Thyroid gland (tissue), 4 donors: ENCODE data around the gene SIPA1L3. TPM values are rescaled to one million over a fixed set of nuclear protein-coding genes. Genes with fewer than 3 reads are reported as not detected.
A peak's percentile ranks its signal among the peaks of the same experiment; 100 is the strongest.
"Not testable (repeated sequence)": the region's sequence is repeated elsewhere in the genome, so short reads cannot be mapped to it uniquely, and the experiment has no call there.

Source experiments
- DNase-seq, 2 donors: peaks; one replicate each; pipeline ENCODE4 v3.0.0-alpha.2; 2019
- H3K27ac ChIP-seq, 3 donors: fragments of 200-600 bp; sonication (generic); 1 replicate in 2 of 3; 2 replicates in 1 of 3; pipeline ENCODE4 v1.5.1; 2016 to 2019; ENCODE audit warnings: mild to moderate bottlenecking in 1 of 3, moderate library complexity in 1 of 3
- H3K27me3 ChIP-seq: fragments of 200-600 bp; sonication (generic); one replicate; pipeline ENCODE4 v1.5.1; 2019
- H3K36me3 ChIP-seq, 2 donors: fragments of 200-600 bp; sonication (generic); one replicate each; pipeline ENCODE4 v1.5.1; 2016 to 2019
- H3K4me1 ChIP-seq, 2 donors: fragments of 200-600 bp; sonication (generic); one replicate each; pipeline ENCODE4 v1.5.1; 2017 to 2019
- H3K4me3 ChIP-seq, 3 donors: fragments of 200-600 bp; sonication (generic); replicated peaks in 1 of 3; 1 replicate in 2 of 3; 2 replicates in 1 of 3; pipeline ENCODE4 v1.5.1; 2016; ENCODE audit warnings: mild to moderate bottlenecking in 1 of 3
- H3K9me3 ChIP-seq: fragments of 200-600 bp; sonication (generic); one replicate; pipeline ENCODE4 v1.5.1; 2017
- POLR2A ChIP-seq, 2 donors: fragments of 450-650 bp; IDR thresholded peaks; one replicate each; pipeline ENCODE4 v1.6.1; 2017; ENCODE audit warnings: antibody characterized with exemption in 2 of 2, mild to moderate bottlenecking in 2 of 2, moderate library complexity in 1 of 2
- WGBS, 2 donors: methylation state at CpG; one replicate each; pipeline ENCODE4 v1.1.5; 2017; 5-methylcytosine and 5-hydroxymethylcytosine counted together
- intact Hi-C: fragments of 100-400 bp; cut with DNase I; formaldehyde crosslinking; loops from one replicate; pipeline ENCODE4 v1.15.1; 2023
- total RNA-seq, 4 donors: library from RNA; depleted of rRNA; stranded (reverse); fragments of >200 nt; gene quantifications; one replicate each; pipeline ENCODE4 v1.2.3, GENCODE V29; 2016
- TF ChIP-seq, protein P1 (sequence below), 6 experiments: fragments of 200-600 bp in 3 of 6; fragments of 450-650 bp in 3 of 6; sonication (generic) in 3 of 6; IDR thresholded peaks; one replicate each; pipeline ENCODE4 v1.5.1; 2016 to 2019; ENCODE audit warnings: antibody characterized with exemption in 6 of 6, mild to moderate bottlenecking in 2 of 6, inconsistent platforms in 1 of 6, moderate library complexity in 1 of 6

Gene SIPA1L3, protein sequence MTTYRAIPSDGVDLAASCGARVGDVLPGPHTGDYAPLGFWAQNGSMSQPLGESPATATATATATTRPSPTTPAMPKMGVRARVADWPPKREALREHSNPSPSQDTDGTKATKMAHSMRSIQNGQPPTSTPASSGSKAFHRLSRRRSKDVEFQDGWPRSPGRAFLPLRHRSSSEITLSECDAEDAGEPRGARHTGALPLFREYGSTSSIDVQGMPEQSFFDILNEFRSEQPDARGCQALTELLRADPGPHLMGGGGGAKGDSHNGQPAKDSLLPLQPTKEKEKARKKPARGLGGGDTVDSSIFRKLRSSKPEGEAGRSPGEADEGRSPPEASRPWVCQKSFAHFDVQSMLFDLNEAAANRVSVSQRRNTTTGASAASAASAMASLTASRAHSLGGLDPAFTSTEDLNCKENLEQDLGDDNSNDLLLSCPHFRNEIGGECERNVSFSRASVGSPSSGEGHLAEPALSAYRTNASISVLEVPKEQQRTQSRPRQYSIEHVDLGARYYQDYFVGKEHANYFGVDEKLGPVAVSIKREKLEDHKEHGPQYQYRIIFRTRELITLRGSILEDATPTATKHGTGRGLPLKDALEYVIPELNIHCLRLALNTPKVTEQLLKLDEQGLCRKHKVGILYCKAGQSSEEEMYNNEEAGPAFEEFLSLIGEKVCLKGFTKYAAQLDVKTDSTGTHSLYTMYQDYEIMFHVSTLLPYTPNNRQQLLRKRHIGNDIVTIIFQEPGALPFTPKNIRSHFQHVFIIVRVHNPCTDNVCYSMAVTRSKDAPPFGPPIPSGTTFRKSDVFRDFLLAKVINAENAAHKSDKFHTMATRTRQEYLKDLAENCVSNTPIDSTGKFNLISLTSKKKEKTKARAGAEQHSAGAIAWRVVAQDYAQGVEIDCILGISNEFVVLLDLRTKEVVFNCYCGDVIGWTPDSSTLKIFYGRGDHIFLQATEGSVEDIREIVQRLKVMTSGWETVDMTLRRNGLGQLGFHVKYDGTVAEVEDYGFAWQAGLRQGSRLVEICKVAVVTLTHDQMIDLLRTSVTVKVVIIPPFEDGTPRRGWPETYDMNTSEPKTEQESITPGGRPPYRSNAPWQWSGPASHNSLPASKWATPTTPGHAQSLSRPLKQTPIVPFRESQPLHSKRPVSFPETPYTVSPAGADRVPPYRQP (N-terminal part only)
- 100 to 1,000 TPM in 3 of 4 donors, 10 to 100 TPM in 1; 39.4 to 130 (median 116) TPM for total RNA-seq

DNA sequence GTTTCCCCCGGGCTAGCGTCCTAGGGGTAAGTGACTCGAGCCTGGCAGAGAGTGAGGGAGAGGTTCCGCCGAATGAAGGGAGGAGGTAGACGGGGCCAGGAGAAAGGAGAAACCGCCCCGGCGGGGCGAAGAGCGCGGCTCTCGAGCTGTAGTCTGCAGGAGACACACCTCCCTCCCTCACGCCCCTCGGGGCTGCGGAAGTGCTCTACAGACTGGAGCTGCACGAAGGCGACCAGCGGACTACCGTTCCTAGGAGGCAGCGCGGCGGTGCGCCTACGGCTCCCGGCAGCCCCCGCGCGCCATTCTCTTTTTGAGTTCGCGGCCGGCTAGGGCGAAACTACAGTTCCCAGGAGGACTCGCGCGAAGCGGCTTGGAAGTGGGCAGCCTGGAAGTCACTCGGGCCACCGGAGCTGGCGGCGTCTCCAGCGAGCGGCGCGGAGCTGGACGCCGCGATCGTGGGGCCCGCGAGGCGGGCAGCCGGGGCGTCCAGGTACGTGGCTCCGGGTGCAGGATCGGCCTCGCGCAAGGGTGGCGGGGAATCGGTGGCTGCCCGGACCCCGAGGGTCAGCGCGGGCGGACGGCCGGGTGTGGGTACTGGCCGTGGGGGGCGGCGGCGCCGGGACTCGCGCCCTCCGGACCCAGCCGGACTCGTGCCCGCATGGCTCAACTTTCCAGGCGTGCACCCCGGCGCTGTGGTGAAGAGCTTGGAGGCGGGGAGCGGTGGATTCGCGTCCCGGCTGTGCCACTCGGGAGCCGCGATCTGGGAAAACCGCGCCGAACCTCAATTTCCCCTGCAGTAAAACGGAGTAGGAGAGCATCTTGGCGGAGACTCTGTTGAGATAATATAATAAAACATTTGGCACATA, at the start of gene SIPA1L3:
Gene SIPA1L3 (plus strand): TSS at position 340 of the 866 bp plus-strand sequence. CDS start 174,358 bp downstream, outside the sequence.
- DNase-seq: peak; percentile 98
- no peaks in the 10 kb centered on the region for H3K9me3 ChIP-seq
- 0% methylated on average over 19 to 23 of the region's 95 CpGs for WGBS, 2 donors
- H3K27ac ChIP-seq: peak within 1 kb of the TSS; percentile 29 to 80 (median 77)
- TF ChIP-seq POLR2A (IDR thresholded peaks at IDR 0.05): peak; percentile 19 to 92
- TF ChIP-seq, protein P1, sequence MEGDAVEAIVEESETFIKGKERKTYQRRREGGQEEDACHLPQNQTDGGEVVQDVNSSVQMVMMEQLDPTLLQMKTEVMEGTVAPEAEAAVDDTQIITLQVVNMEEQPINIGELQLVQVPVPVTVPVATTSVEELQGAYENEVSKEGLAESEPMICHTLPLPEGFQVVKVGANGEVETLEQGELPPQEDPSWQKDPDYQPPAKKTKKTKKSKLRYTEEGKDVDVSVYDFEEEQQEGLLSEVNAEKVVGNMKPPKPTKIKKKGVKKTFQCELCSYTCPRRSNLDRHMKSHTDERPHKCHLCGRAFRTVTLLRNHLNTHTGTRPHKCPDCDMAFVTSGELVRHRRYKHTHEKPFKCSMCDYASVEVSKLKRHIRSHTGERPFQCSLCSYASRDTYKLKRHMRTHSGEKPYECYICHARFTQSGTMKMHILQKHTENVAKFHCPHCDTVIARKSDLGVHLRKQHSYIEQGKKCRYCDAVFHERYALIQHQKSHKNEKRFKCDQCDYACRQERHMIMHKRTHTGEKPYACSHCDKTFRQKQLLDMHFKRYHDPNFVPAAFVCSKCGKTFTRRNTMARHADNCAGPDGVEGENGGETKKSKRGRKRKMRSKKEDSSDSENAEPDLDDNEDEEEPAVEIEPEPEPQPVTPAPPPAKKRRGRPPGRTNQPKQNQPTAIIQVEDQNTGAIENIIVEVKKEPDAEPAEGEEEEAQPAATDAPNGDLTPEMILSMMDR (IDR thresholded peaks at IDR 0.05): peak in 1 of 6 experiments; percentile 24
- H3K4me1 ChIP-seq: peaks cover 22 to 23% of the 10 kb centered on the region in 2 donors
- H3K27me3 ChIP-seq: no peaks in the 10 kb centered on the region
- peak within 1 kb of the TSS; percentile 70 to 87 (median 72) for H3K4me3 ChIP-seq
- intact Hi-C loops: no loop called here
- H3K36me3 ChIP-seq: no peaks in the 10 kb centered on the region

DNA sequence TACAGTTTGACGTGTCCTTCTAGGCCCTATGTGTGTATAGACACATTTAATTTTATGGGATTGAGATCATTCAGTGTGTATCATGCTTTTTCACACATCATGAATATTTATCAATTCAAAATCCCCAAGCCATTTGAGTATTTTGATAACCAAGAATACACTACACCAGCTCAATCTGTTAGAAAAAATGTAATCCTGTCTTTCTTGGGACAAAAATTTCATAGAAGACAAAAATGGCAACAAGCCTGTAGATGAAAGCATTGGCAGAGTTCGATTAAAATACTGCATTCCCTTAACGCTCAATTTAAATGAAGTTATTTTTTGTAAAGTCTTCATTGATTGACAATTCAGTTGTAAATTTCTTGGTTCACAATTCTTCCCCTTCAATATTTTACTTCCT, 42.5 kb upstream of the SIPA1L3 start:
- Histone ChIP-seq H3K4me3 (no peak overlapping the region), H3K36me3 (no peaks in the 10 kb centered on the region), H3K27ac (no peak overlapping the region), H3K27me3 (no peaks in the 10 kb centered on the region), H3K9me3 (no peaks in the 10 kb centered on the region), H3K4me1 (peaks cover 4 to 5% of the 10 kb centered on the region in 2 donors)
- TF ChIP-seq POLR2A (IDR thresholded peaks at IDR 0.05): no peak
- TF ChIP-seq, protein P1 (IDR thresholded peaks at IDR 0.05): no peak
- no peak for DNase-seq
- 95 to 96% methylated on average over 3 of the region's 3 CpGs for WGBS, 2 donors
- intact Hi-C loops: no loop called here

DNA sequence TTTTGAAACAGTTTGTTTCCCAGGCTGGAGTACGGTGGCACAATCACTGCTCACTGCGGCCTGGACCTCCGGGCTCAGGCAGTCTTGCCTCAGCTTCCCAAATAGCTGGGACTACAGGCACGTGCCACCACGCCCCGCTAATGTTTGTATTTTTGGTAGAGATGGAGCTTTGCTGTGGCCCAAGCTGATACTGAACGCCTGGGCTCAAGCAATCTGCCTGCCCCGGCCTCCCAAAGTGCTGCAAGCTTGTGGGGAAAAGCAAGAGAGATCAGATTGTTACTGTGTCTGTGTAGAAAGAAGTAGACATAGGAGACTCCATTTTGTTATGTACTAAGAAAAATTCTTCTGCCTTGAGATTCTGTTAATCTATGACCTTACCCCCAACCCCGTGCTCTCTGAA, 41.1 kb upstream of the SIPA1L3 start:
- H3K27ac ChIP-seq: peak overlapping the region in 1 of 3 donors; percentile 49
- DNase-seq, H3K9me3 ChIP-seq, H3K4me1 ChIP-seq, intact Hi-C loops, H3K36me3 ChIP-seq, H3K4me3 ChIP-seq, H3K27me3 ChIP-seq: not testable (repeated sequence)
- WGBS, 2 donors: 81 to 85% methylated on average over 8 of the region's 9 CpGs

DNA sequence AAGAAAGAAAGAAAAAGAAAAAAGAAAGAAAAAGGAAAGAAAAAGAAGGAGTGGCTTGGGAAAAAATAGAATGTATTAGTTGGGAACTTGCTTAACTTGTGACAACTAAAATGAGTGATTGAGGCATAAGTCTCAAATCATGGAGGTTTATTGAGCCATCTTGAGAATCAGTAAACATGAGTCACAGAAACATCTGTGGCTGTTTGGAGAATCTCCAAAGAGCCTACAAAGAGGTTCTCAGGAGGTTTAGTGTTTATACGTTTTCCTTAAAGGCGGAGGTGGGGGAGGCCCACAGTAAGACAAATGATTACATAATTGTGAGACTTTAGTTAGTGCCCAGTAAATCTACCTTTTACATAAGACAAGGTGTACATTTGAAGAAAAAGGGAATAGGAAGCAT, 39.2 kb upstream of the SIPA1L3 start:
- H3K27ac ChIP-seq: no peak overlapping the region
- intact Hi-C loops: no loop called here
- H3K27me3 ChIP-seq: no peaks in the 10 kb centered on the region
- no peak overlapping the region for H3K4me3 ChIP-seq
- 70 to 76% methylated on average over 2 of the region's 2 CpGs for WGBS, 2 donors
- no peak for TF ChIP-seq POLR2A (IDR thresholded peaks at IDR 0.05)
- TF ChIP-seq, protein P1 (IDR thresholded peaks at IDR 0.05): no peak
- H3K36me3 ChIP-seq: no peaks in the 10 kb centered on the region
- DNase-seq: no peak
- no peaks in the 10 kb centered on the region for H3K9me3 ChIP-seq
- H3K4me1 ChIP-seq: peaks cover 4 to 5% of the 10 kb centered on the region in 2 donors
